CD4-positive, alpha-beta T cell treated with Interleukin-10 for 1 hour (primary cell): ENCODE measurements around the gene PRPF31.
"Not testable (repeated sequence)": the region's sequence is repeated elsewhere in the genome, so short reads cannot be mapped to it uniquely, and the experiment has no call there.

Experiments
- DNase-seq: peaks from one replicate; pipeline ENCODE4 v3.0.0-alpha.2; 2020

Gene PRPF31, protein sequence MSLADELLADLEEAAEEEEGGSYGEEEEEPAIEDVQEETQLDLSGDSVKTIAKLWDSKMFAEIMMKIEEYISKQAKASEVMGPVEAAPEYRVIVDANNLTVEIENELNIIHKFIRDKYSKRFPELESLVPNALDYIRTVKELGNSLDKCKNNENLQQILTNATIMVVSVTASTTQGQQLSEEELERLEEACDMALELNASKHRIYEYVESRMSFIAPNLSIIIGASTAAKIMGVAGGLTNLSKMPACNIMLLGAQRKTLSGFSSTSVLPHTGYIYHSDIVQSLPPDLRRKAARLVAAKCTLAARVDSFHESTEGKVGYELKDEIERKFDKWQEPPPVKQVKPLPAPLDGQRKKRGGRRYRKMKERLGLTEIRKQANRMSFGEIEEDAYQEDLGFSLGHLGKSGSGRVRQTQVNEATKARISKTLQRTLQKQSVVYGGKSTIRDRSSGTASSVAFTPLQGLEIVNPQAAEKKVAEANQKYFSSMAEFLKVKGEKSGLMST

DNA sequence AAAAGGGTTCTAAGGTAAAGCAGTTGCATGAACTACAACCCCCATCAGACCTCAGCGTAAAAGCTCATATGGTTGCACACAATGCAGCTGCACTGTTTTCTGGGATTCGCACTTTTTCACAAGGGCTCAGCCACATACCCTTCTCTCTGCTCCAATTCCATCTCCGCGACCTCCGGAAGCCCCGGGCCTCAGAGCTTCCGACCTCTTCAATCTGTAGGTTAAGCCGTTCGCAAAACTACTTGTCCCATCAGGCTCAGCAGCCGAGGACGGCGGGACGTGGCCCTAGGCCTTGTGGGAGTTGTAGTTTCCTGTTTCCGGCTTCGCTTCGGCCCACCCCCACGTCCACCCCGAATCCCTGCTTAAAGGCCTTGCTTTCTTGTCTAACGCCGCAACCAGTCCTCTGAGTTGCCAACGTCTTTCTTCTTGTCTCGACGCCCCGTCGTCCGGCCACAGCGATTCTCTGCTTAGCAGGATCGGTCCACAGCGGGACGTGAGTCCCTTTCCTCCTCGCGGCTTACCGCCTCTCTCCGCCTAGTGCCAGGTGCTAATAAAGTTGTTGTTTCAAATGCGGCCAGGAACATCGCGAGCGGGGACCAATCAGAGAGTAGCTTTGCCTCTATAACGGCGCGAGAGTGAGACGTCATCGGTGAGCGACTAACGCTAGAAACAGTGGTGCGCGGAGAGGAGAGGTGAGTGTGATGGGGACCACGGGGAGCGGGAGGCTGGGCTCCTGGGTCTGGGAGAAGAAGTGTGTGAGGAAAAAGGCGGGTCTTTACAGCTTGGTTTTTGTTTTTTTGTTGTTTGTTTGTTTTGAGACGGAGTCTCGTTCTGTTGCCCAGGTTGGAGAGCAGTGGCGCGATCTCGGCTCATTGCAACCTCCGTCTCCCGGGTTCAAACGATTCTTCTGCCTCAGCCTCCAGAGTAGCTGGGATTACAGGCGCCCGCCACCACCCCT lies at the start of gene PRPF31, which contains the start of gene TFPT:
PRPF31 (plus strand) TSS at position 646 of the 955 bp plus-strand sequence. CDS start 2,525 bp downstream, outside the sequence.
TFPT (minus strand) TSS at position 549 of the 955 bp plus-strand sequence; CDS start at position 161, 388 bp downstream.
- DNase-seq, result peak; percentile 97

DNA sequence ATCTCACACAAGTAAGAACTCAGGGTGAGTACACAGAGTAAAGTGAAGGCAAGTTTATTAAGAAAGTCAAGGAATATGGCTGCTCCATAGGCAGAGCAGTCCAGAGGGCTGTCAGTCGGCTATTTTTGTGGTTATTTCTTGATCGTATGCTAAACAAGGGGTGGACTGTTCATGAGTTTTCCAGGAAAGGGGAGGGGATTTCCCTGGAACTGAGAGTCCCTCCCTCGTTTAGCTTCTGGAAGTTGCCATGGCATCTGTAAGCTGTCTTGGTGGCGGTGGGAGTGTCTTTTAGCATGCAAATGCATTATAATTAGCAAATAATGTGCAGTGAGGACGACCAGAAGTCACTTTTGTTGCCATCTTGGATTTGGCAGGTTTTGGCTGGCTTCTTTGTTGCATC lies 46.1 kb upstream of the PRPF31 start:
- no peak for DNase-seq

DNA sequence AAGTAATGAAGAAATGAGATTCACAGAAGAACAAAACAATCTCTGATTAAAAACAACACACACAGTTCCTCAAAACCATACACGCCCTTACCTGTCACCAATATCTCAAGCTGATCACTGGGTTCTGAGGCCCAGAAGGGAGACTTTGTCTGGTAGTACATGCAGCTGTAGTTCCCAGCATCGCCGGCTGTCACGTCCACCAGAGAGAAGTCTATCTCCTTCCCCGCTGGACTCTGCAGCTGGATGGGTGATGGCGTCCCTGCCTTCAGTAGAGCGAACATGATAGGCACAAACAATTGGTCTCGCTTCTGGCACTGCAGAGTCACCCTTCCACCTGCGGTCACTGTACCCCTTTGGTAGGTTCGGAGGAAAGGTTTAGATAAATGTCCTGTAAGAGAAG lies 41.7 kb upstream of the PRPF31 start:
- DNase-seq, result no peak

DNA sequence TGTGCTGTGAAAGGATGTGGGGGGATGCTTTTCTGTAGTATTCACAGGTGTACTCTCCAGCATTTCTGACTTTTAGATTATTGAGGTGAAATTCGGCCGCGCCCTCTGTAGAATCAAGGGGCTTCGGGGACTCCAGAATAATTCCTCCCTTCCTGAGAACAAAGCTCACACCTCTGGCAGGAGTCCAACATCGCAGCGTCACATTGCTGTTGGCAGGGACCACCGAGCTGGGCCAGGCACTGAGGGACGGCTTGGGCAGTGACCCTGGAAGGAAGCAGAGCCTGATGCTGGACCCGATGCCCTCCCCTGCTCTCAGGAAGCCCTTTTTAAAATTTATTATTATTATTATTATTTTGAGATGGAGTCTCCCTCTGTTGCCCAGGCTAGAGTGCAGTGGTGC lies 40.7 kb upstream of the PRPF31 start:
- DNase-seq, result no peak

DNA sequence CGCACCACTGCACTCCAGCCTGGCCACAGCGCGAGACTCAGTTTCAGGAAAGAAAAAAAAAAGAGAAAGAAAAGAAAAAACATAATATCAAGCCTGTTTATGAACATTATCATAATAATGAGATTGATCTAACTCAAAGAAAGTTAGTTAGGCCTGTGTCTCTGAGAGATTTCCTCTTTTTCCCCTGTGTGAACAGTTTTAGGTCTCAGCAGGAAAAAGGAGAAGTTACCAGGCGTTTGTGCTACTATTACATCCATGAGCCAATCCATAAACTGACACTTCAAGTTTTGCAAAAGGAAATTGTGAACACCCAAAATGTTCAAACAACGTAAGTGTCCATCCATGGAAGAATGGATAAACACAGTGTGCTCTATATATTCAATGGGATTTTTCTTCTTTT lies 38.2 kb upstream of the PRPF31 start:
- DNase-seq, result no peak

DNA sequence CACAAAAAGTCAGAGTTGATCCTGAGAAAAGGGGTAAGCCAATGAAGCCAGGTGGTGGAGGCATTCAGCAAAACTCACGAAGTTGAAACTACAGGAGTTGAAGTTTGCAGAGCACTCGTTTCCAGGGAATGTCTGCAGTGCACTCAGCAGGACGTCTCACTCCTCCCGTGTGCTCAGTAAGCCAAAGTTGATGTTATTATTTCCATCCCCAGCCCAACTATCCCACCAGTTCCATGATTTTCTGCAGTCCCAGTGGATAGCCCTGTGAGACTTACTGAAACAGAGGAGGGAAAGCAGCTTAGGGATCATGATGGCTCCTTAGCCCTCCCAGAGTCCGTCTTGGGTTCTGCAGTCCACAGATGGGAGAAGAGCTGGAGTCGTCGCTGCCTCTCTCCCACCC lies 34.5 kb upstream of the PRPF31 start, which contains the start of gene TARM1:
TARM1 (minus strand) TSS at position 334 of the 400 bp plus-strand sequence; CDS start at position 309, 25 bp downstream.
- no peak for DNase-seq

DNA sequence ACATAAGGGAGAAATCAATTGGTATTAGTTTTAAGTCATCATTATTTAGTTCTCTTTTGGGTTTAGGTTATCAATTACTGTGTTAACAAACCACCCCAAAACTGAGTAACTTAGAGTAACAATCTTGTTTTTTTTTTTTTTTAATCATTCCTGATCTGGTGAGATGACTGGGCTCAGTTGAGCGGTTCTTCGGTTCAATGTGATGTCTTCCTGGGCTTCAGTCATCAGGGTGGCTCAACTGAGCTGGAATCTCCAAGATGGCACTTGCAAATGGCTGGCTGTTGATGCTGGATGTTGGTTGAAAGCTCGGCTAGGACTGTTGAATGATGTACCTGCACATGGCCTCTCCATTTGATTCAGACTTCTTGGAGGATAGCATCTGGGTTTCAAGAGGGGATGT lies 31.1 kb upstream of the PRPF31 start:
- no peak for DNase-seq

DNA sequence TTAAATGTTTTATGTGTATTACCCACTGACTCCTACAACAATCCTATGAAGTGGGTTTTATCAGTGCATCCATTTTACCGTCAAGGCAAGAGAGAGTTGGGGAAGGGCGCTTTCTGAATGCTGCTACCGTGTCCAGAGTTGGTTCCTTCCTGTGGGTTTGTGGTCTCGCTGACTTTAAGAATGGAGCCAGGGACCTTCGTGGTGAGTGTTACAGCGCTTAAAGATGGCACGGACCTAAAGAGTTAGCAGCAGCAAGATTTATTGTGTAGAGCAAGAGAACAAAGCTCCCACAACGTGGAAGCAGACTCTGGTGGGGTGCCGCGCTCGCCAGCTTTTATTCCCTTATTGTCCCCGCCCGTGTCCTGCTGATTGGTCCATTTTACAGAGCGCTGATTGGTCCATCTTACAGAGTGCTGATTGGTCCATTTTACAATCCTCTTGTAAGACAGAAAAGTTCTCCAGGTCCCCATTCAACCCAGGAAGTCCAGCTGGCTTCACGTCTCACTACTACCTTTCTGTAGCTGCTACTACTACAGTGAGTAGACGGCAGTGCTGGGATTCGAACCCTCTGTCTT lies 21.0 kb upstream of the PRPF31 start:
- no peak for DNase-seq

DNA sequence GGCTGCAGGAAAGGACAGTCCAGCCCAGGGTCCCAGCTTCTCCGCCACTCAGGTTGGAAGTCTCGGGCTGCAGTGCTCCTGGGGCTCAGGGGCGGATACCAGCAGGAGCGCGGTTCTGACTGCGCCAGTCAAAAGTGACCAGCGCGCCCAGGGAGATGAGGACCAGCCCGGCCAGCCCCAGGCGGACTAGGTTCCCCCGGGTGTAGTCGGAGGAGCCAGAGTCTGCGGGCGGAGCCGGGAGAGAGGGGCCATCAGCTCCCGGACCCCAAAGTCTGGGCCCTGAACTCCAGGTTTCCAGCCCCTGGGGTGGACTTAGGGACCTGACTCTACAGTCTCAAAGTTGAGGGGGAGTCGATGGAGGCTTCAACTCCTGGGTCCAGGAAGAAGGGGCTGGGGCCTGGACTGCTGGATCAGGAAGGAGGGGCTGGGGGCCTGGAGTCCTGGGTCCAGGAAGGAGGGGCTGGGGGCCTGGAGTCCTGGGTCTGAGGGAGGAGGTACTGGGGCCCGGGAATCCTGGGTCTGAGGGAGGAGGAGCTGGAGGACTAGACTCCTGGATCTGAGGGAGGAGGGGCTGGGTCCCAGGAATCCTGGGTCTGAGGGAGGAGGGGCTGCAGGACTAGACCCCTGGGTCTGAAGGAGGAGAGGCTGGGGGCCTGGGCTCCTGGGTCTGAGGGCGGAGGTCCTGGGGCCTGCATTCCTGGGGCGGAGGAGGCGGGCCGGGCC lies 20.3 kb upstream of the PRPF31 start:
- no peak for DNase-seq

DNA sequence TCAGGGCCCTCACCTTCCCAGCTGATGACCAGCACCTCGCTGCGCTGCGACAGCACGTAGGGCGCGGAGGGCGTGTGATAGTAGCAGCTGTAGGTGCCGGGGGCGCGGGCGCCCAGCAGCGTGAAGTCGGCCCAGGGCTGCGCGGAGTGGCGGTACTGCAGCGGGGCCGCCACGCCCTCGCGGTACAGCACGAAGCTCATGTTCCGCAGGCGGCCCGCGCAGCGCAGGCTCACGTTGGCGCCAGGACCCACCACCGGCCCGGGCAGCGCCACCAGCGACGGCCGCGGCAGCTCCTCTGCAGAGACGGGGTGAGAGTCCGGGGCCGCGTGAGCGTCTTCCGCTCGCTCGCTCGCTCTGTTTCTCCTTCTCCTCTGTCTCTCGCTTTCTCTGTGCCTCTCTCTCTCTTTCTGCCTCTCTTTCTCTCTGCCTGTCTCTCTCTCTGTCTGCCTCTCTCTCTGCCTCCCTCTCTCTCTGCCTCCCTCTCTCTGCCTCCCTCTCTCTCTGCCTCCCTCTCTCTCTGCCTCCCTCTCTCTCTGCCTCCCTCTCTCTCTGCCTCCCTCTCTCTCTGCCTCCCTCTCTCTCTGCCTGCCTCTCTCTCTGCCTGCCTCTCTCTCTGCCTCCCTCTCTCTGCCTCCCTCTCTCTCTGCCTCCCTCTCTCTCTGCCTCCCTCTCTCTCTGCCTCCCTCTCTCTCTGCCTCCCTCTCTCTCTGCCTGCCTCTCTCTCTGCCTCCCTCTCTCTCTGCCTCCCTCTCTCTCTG lies 19.5 kb upstream of the PRPF31 start:
- DNase-seq, result peak; percentile 59

DNA sequence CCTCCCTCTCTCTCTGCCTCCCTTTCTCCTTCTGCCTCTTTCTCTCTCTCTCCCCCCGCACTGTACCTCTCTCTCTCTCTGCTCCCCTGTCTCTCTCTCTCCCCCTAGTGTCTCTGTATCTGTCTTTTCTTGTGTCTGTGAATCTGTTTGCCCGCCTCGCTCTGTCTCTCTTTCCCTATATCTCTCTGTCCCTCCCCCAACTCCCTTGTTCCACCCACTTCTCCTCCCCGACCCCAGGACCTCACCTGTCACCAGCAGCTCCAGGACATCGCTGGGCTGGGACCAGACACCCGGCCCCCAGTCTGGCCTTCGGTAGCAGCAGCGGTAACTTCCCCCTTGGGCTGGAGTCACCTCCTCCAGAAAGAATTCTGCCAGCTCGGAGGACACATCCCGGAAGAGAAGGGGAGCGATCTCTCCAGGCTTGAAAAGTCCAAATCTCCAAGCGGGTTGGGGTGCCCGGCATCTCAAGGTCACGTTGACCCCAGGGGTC lies 18.9 kb upstream of the PRPF31 start:
- peak; percentile 59 for DNase-seq

DNA sequence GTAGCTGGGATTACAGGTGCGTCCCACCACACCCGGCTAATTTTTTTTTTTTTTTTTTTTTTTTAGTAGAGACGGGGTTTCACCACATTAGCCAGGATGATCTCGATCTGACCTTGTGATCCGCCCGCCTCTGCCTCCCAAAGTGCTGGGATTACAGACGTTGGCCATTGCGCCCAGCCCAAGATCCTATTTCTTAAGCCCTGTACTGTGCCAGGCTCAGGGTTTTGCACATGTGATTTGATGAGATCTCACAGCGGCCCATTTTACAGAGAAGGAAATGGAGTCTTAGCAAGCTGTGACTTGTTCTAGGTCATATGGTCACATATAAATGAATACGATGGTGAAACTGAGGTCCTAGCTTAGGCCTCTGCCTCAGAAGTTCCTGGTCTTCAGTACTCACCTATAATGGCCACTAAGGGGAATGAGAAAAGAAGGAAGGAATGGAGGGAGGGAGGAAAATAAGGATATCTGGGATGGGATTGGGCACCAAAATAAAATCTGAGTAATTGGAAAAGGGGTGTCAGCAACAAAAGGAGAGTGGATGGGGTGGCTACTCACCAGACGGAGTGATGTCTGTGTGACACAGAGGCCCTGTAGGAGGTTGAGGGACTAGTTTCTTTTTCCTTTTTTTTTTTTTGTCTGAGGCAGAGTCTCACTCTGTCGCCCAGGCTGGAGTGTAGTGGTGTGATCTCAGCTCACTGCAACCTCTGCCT lies 16.2 kb upstream of the PRPF31 start:
- no peak for DNase-seq

DNA sequence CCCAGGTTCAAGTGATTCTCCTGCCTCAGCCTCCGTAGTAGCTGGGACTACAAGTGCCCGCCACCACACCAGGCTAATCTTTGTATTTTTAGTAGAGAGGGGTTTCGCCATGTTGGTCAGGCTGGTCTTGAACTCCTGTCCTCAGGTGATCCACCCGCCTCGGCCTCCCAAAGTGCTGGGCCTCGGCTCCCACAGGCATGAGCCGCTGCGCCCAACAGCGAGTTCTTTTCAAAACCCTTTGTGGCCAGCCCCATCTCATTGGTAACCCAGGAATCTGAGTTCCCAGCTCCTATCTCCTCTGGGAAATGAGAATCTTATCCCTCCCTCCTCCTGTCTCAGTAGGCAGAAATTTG lies 15.7 kb upstream of the PRPF31 start:
- not testable (repeated sequence) for DNase-seq

DNA sequence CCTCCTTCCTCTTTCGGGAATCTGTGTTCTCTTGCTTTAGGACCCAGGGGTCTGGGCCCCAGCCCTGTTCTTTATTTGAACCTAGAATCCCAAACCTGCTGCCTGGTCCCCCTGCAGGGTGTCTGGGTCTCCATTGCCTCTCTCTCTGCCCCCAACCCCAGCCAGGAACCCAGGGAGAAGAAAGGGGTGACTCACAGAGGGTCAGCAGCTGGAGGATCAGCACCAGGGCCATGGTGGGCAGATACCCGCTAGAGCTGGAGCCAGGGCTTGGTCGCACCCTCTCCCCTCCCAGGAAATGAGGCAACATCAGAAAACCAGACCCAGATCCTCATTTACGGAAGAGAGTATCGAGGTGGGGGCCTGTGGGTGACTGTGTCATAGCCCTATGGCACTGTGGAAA lies 15.0 kb upstream of the PRPF31 start, which contains the start of gene OSCAR:
OSCAR (minus strand) TSS at position 243 of the 400 bp plus-strand sequence; CDS start at position 232, 11 bp downstream.
- DNase-seq, result no peak

DNA sequence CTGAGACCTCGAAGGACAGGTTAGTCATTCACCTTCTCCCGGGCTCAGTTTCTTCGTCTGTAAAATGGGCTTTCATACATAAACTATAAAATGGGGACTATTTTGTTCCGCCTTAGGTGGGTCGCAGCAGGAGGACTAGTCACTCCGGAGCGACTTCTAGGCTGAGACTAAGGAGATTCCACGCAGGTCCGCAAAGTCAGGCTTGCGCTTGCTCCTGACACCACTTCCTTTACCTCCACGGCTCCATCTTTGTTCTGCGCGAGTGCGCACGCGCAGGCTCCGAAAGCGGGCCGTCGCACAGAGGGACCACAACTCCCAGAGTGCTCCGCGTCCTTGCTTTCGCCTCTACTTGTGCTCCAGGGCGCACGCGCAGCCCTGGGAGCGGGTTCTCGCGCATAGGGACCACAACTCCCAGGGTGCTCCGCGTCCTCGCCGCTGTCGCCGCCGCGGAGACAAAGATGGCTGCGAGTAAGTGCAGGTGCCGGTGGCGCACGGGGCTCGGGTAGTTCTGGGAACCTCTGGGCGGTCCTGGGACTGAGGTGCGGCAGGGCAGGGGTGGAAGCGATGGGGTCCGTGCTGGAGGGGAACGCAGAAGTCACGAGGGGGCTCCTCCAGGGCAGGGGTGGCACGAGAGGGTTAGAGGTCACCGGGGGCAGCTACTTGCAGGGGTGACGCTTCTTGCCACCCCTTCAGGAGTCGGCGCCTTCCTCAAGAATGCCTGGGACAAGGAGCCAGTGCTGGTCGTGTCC lies 13.0 kb upstream of the PRPF31 start, which contains the start of gene NDUFA3:
NDUFA3 (plus strand) TSS at position 435 of the 749 bp plus-strand sequence; CDS start at position 459, 24 bp downstream.
- peak; percentile 99 for DNase-seq

DNA sequence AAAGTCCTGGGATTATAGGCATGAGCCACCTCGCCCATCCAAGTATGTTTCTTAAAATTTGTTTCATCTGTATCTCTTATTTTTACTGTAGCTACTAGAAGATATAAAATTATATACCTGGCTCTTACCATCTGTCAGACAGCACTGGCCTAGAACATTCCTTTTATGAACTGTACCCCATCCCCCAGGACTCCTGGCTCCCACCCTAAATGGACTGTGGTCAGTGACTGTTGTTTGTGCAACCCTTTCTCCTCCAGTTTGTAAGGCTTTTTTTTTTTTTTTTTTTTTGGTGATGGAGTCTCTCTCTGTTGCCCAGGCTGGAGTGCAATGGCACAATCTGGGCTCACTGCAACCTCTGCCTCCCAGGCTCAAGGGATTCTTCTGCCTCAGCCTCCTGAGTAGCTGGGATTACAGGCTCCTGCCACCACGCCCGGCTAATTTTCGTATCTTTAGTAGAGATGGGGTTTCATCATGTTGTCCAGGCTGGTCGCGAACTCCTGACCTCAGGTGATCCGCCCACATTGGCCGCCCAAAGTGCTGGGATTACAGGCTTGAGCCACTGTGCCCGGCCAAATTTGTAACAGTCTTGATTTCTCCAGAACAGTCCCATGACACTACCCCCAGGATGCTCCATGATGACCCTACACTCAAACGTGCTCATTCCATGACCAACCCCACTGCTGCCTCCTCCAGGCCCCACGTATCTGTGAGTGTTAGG lies 10.4 kb upstream of the PRPF31 start:
- DNase-seq, result no peak

DNA sequence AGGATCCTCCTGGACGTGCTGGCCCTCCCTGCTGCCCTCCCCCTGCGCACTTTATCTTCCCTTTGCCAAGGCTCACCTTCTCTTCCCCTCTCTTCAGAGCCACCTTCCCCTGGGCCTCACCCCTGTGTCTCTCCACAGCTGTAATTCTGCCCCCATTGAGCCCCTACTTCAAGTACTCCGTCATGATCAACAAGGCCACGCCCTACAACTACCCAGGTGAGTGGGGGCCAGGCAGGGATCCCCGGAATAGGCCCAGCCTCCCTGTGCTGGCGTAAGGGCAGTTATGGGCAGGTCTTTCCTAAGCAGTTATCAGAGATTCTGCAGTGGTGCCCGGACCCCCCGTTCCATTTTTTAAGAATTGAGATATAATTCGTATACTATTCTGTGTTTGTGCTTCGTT lies 9.8 kb upstream of the PRPF31 start:
- DNase-seq, result no peak

DNA sequence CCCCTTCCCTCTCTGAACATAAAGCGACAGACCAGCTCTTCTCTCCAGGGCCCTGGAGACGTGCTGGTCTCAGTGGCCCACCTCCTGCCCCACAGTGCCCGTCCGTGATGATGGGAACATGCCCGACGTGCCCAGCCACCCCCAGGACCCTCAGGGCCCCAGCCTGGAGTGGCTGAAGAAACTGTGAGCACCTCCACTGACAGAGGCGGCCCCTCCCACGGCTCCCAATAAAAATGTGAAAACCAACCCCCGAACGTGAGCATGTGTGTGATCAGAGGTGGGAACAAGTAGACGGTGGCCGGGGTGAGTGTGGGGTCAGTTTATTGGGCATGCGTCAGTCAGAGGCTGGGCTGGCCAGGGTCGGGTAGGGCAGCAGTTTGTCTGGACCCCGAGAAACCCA lies 8.8 kb upstream of the PRPF31 start:
- DNase-seq, result no peak
